GM12878 (cell line): ENCODE results near the gene TFDP1. TPM values are rescaled to one million over a fixed set of nuclear protein-coding genes. Genes with fewer than 3 reads are reported as not detected.

Experiments used
- ATAC-seq: fragments of 200-7000 bp; cut with Tn5 transposase; 3 replicates; pipeline ENCODE4 v1.9.1; 2020; ENCODE audit warnings: mild to moderate bottlenecking, moderate library complexity
- BruUV-seq: library from RNA; stranded (reverse); fragments of 400-500 nt; replicated peaks from 2 replicates; lab custom pipeline; 2021; lab: Mats Ljungman, UMichigan
- CTCF ChIA-PET: fragments of 300-600 bp; sonication (Branson Sonifier 250); formaldehyde crosslinking; extraction: SDS; loops from one replicate; lab custom pipeline; 2021; ENCODE audit warnings: inconsistent platforms; lab: Yijun Ruan, JAX
- POLR2A ChIA-PET: fragments of 350-600 bp; formaldehyde crosslinking; extraction: SDS; loops from one replicate; lab custom pipeline; 2021; ENCODE audit warnings: inconsistent platforms; lab: Charles Lee
- RAD21 ChIA-PET: fragments of 300-600 bp; sonication (Branson Sonifier 250); formaldehyde crosslinking; loops from one replicate; lab custom pipeline; 2023; ENCODE audit warnings: antibody characterized with exemption; ENCODE audit not compliant: unreplicated experiment; lab: Charles Lee
- SMC1A ChIA-PET: fragments of 300-600 bp; sonication (Branson Sonifier 250); formaldehyde crosslinking; loops from one replicate; lab custom pipeline; 2023; ENCODE audit not compliant: unreplicated experiment, uncharacterized antibody; lab: Charles Lee
- DNase-seq: peaks from one replicate; pipeline ENCODE4 v3.0.0-alpha.2; 2011; ENCODE audit warnings: low read depth, low spot score
- FAIRE-seq: peaks from 3 replicates; lab custom pipeline; 2011; peaks lifted over from hg19 to GRCh38; lab: Jason Lieb, UNC
- H2AFZ ChIP-seq: 2 replicates; pipeline ENCODE4 v1.6.0; 2011; ENCODE audit warnings: low read depth, low read length, control low read depth; ENCODE audit not compliant: control insufficient read depth
- H3K27ac ChIP-seq: 2 replicates; pipeline ENCODE4 v1.5.1; 2011; ENCODE audit warnings: control low read depth; ENCODE audit not compliant: control insufficient read depth, insufficient read depth
- H3K27me3 ChIP-seq, 2 experiments: replicated peaks in 1 of 2; 2 replicates each; pipeline versions ENCODE4 v1.6.0 to v1.6.1; 2011; ENCODE audit warnings: low read length in 1 of 2; ENCODE audit not compliant: control insufficient read depth in 2 of 2, insufficient read depth in 2 of 2
- H3K36me3 ChIP-seq, 2 experiments: 2 replicates each; pipeline ENCODE4 v1.5.1; 2011; ENCODE audit warnings: low read length in 1 of 2; ENCODE audit not compliant: control insufficient read depth in 2 of 2, insufficient read depth in 2 of 2
- H3K4me1 ChIP-seq: 2 replicates; pipeline ENCODE4 v1.6.1; 2011; ENCODE audit warnings: mild to moderate bottlenecking, low read length, moderate library complexity, mixed read lengths; ENCODE audit not compliant: control insufficient read depth, insufficient read depth
- H3K4me2 ChIP-seq: 2 replicates; pipeline ENCODE4 v1.6.0; 2011; ENCODE audit warnings: control low read depth; ENCODE audit not compliant: control insufficient read depth, insufficient read depth
- H3K4me3 ChIP-seq: fragments of 200-600 bp; sonication (generic); 2 replicates; pipeline ENCODE4 v1.5.1; 2016
- H3K79me2 ChIP-seq: 2 replicates; pipeline ENCODE4 v1.6.0; 2011; ENCODE audit warnings: low read length; ENCODE audit not compliant: control insufficient read depth, insufficient read depth
- H3K9ac ChIP-seq: 2 replicates; pipeline ENCODE4 v1.8.0; 2011; ENCODE audit warnings: low read length, control low read depth, mixed read lengths; ENCODE audit not compliant: control insufficient read depth, insufficient read depth
- H3K9me3 ChIP-seq: replicated peaks from 3 replicates; pipeline ENCODE4 v1.5.1; 2011; ENCODE audit warnings: mild to moderate bottlenecking, low read length; ENCODE audit not compliant: control insufficient read depth, insufficient read depth
- H4K20me1 ChIP-seq: 2 replicates; pipeline ENCODE4 v1.6.0; 2011; ENCODE audit not compliant: control insufficient read depth, insufficient read depth
- BHLHE40 ChIP-seq, 2 experiments: fragments of 450-650 bp in 1 of 2; IDR thresholded peaks; 2 replicates each; pipeline ENCODE4 v1.6.1; 2011 to 2017; ENCODE audit warnings: low read depth in 2 of 2, borderline replicate concordance in 1 of 2, improper control_type of control experiment in 1 of 2, low read length in 1 of 2, mild to moderate bottlenecking in 1 of 2
- MEF2A ChIP-seq: IDR thresholded peaks from 2 replicates; pipeline ENCODE4 v1.6.1; 2011; ENCODE audit warnings: low read depth, mild to moderate bottlenecking, low read length, moderate library complexity; ENCODE audit not compliant: insufficient read depth
- NFYA ChIP-seq: IDR thresholded peaks from 2 replicates; pipeline ENCODE4 v1.6.1; 2011; ENCODE audit warnings: low read depth, mild to moderate bottlenecking, low read length, improper control_type of control experiment, borderline replicate concordance
- PML ChIP-seq: IDR thresholded peaks from 2 replicates; pipeline ENCODE4 v1.6.1; 2012; ENCODE audit warnings: low read length, inconsistent platforms
- RBBP5 ChIP-seq: fragments of 200-600 bp; sonication (generic); conservative IDR thresholded peaks from 2 replicates; pipeline ENCODE4 v1.6.1; 2016
- SPI1 ChIP-seq: IDR thresholded peaks from 2 replicates; pipeline ENCODE4 v1.6.1; 2011; ENCODE audit warnings: low read depth, mild to moderate bottlenecking, low read length, moderate library complexity, borderline replicate concordance; ENCODE audit not compliant: insufficient read depth
- TCF3 ChIP-seq: IDR thresholded peaks from 2 replicates; pipeline ENCODE4 v1.6.1; 2012; ENCODE audit warnings: low read depth, mild to moderate bottlenecking, low read length, borderline replicate concordance; ENCODE audit not compliant: insufficient read depth
- TCF7 ChIP-seq: IDR thresholded peaks from 2 replicates; pipeline ENCODE4 v1.6.1; 2014; ENCODE audit warnings: antibody characterized with exemption, borderline replicate concordance
- WGBS: methylation state at CpG from one replicate; pipeline ENCODE4 v1.1.6; 2016; ENCODE audit warnings: low lambda C conversion rate; ENCODE audit not compliant: insufficient replicate concordance, insufficient coverage; ENCODE audit errors: missing lambda C conversion rate; 5-methylcytosine and 5-hydroxymethylcytosine counted together
- in situ Hi-C: fragments of 300-500 bp; cut with MboI; formaldehyde crosslinking; loops from 9 replicates; pipeline ENCODE4 v1.14.3; 2018; ENCODE audit warnings: mixed read lengths
- intact Hi-C: fragments of 100-400 bp; cut with micrococcal nuclease; formaldehyde crosslinking; loops from one replicate; pipeline ENCODE4 v1.14.2; 2022; ENCODE audit not compliant: unreplicated experiment
- polyA plus RNA-seq, 11 experiments: library from polyadenylated mRNA; depleted of rRNA in 4 of 11; unstranded in 6 of 11; stranded (reverse) in 5 of 11; fragments of >200 nt; fragmentation: Nextera tagmentation in 4 of 11; fragmentation: Illumina TruSeq in 1 of 11; extraction: Ambion mirVana in 4 of 11; extraction: Trizol in 1 of 11; gene quantifications; 1 replicate in 1 of 11; 2 replicates in 10 of 11; pipeline versions ENCODE4 v1.2.1 to v1.2.3, GENCODE V29; 2011 to 2016; ENCODE audit warnings: inconsistent platforms in 2 of 11, missing spikeins in 2 of 11, low read depth in 1 of 11
- total RNA-seq, 4 experiments: library from RNA; depleted of rRNA in 3 of 4; stranded (reverse); fragments of >200 nt in 3 of 4; fragmentation: Illumina TruSeq in 1 of 4; extraction: Trizol in 1 of 4; gene quantifications; 2 replicates each; pipeline versions ENCODE4 v1.2.1 to v1.2.3, GENCODE V29; 2013 to 2021
- TF ChIP-seq, protein P1 (sequence below), 3 experiments: IDR thresholded peaks in 2 of 3; conservative IDR thresholded peaks in 1 of 3; 2 replicates each; pipeline ENCODE4 v1.5.1; 2011; ENCODE audit warnings: low read depth in 3 of 3, low read length in 3 of 3, mild to moderate bottlenecking in 3 of 3, control low read depth in 2 of 3, moderate library complexity in 2 of 3, inconsistent platforms in 1 of 3, mixed read lengths in 1 of 3; ENCODE audit not compliant: control insufficient read depth in 2 of 3, insufficient read depth in 1 of 3; ENCODE audit errors: extremely low read depth in 1 of 3
- TF ChIP-seq, protein P2 (sequence below): fragments of 450-650 bp; formaldehyde crosslinking; IDR thresholded peaks from 2 replicates; pipeline ENCODE4 v1.5.0; 2022; ENCODE audit warnings: mild to moderate bottlenecking, missing genetic modification characterization
- TF ChIP-seq, protein P3 (sequence below): fragments of 450-650 bp; IDR thresholded peaks from 2 replicates; pipeline ENCODE4 v1.6.1; 2017; ENCODE audit warnings: antibody characterized with exemption, mild to moderate bottlenecking, moderate library complexity

The TFDP1 gene
- total and polyA plus RNA-seq, 10 of the 15 experiments (the other 5 are each of a cell fraction or from before 2014, with no cell fraction given), result 37.7 to 254 (median 119) TPM

DNA sequence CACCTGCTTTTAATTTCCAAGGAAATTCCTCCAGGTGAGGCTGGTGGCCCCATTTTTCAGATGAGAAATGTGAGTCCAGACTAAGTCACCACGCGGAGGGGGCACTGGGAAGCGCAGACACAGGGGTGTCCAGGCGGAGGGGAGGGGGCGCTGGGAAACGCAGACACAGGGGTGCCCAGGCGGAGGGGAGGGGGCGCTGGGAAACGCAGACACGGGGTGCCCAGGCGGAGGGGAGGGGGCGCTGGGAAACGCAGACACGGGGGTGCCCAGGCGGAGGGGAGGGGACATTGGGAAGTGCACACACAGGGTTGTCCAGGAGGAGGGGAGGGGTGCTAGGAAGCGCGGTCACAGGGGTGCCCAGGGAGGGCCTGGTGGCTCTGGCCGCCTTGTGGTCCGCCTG, 86.0 kb downstream of the TFDP1 start:
- POLR2A ChIA-PET, result no interaction called here
- intact Hi-C loops, result no loop called here
- WGBS, result 73% methylated on average over 6 of the region's 19 CpGs
- no TSS peak for BruUV-seq
- TF ChIP-seq, protein P1, sequence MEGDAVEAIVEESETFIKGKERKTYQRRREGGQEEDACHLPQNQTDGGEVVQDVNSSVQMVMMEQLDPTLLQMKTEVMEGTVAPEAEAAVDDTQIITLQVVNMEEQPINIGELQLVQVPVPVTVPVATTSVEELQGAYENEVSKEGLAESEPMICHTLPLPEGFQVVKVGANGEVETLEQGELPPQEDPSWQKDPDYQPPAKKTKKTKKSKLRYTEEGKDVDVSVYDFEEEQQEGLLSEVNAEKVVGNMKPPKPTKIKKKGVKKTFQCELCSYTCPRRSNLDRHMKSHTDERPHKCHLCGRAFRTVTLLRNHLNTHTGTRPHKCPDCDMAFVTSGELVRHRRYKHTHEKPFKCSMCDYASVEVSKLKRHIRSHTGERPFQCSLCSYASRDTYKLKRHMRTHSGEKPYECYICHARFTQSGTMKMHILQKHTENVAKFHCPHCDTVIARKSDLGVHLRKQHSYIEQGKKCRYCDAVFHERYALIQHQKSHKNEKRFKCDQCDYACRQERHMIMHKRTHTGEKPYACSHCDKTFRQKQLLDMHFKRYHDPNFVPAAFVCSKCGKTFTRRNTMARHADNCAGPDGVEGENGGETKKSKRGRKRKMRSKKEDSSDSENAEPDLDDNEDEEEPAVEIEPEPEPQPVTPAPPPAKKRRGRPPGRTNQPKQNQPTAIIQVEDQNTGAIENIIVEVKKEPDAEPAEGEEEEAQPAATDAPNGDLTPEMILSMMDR (IDR thresholded peaks at IDR 0.05 in 2 of 3, conservative IDR thresholded peaks at IDR 0.05 in 1 of 3; ENCODE audit: control insufficient read depth in 2 of 3, extremely low read depth in 1 of 3, insufficient read depth in 1 of 3, low read depth in 3 of 3, low read length in 3 of 3), result no peak
- TF ChIP-seq TCF3 (no peak), PML (no peak), BHLHE40 (IDR thresholded peaks at IDR 0.05; ENCODE audit: borderline replicate concordance in 1 of 2, low read depth in 2 of 2, low read length in 1 of 2) (no peak), TCF7 (no peak), RBBP5 (no peak), NFYA (no peak), MEF2A (no peak), SPI1 (no peak)
- TF ChIP-seq, protein P2, sequence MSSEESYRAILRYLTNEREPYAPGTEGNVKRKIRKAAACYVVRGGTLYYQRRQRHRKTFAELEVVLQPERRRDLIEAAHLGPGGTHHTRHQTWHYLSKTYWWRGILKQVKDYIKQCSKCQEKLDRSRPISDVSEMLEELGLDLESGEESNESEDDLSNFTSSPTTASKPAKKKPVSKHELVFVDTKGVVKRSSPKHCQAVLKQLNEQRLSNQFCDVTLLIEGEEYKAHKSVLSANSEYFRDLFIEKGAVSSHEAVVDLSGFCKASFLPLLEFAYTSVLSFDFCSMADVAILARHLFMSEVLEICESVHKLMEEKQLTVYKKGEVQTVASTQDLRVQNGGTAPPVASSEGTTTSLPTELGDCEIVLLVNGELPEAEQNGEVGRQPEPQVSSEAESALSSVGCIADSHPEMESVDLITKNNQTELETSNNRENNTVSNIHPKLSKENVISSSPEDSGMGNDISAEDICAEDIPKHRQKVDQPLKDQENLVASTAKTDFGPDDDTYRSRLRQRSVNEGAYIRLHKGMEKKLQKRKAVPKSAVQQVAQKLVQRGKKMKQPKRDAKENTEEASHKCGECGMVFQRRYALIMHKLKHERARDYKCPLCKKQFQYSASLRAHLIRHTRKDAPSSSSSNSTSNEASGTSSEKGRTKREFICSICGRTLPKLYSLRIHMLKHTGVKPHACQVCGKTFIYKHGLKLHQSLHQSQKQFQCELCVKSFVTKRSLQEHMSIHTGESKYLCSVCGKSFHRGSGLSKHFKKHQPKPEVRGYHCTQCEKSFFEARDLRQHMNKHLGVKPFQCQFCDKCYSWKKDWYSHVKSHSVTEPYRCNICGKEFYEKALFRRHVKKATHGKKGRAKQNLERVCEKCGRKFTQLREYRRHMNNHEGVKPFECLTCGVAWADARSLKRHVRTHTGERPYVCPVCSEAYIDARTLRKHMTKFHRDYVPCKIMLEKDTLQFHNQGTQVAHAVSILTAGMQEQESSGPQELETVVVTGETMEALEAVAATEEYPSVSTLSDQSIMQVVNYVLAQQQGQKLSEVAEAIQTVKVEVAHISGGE (CRISPR knock-in tag), result no peak
- TF ChIP-seq, protein P3, sequence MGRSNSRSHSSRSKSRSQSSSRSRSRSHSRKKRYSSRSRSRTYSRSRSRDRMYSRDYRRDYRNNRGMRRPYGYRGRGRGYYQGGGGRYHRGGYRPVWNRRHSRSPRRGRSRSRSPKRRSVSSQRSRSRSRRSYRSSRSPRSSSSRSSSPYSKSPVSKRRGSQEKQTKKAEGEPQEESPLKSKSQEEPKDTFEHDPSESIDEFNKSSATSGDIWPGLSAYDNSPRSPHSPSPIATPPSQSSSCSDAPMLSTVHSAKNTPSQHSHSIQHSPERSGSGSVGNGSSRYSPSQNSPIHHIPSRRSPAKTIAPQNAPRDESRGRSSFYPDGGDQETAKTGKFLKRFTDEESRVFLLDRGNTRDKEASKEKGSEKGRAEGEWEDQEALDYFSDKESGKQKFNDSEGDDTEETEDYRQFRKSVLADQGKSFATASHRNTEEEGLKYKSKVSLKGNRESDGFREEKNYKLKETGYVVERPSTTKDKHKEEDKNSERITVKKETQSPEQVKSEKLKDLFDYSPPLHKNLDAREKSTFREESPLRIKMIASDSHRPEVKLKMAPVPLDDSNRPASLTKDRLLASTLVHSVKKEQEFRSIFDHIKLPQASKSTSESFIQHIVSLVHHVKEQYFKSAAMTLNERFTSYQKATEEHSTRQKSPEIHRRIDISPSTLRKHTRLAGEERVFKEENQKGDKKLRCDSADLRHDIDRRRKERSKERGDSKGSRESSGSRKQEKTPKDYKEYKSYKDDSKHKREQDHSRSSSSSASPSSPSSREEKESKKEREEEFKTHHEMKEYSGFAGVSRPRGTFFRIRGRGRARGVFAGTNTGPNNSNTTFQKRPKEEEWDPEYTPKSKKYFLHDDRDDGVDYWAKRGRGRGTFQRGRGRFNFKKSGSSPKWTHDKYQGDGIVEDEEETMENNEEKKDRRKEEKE, result no peak
- TF ChIP-seq, all 136 proteins: peak for 0
- no peak for DNase-seq
- no peak overlapping the region for H2AFZ ChIP-seq
- H3K27me3 ChIP-seq, result no peaks in the 10 kb centered on the region
- H3K4me1 ChIP-seq, result no peaks in the 10 kb centered on the region
- no peaks in the 10 kb centered on the region for H3K79me2 ChIP-seq
- ChIA-PET RAD21 (no interaction called here), SMC1A (no interaction called here), CTCF (no interaction called here)
- H3K9me3 ChIP-seq, result no peaks in the 10 kb centered on the region; the same call in 2 of the 3 replicates
- H3K27ac ChIP-seq, result no peak overlapping the region
- H3K36me3 ChIP-seq, result no peaks in the 10 kb centered on the region
- no peak overlapping the region for H3K9ac ChIP-seq
- no peak for ATAC-seq
- no peak overlapping the region for H3K4me2 ChIP-seq
- FAIRE-seq, result no peak
- H3K4me3 ChIP-seq, result no peak overlapping the region
- no peaks in the 10 kb centered on the region for H4K20me1 ChIP-seq
- in situ Hi-C loops, result no loop called here
